Neutrophil (primary cell): Measurements from ENCODE around the gene LYPD6B.

Source experiments
- H3K27ac ChIP-seq: fragments of 200-600 bp; sonication (generic); 2 replicates; pipeline ENCODE4 v1.5.1; 2016; ENCODE audit warnings: mild to moderate bottlenecking, moderate library complexity
- H3K27me3 ChIP-seq: fragments of 200-600 bp; sonication (generic); 2 replicates; pipeline ENCODE4 v1.6.0; 2016; ENCODE audit warnings: mild to moderate bottlenecking
- H3K36me3 ChIP-seq: fragments of 200-600 bp; sonication (generic); 2 replicates; pipeline ENCODE4 v1.5.1; 2017
- H3K4me1 ChIP-seq, 2 experiments: fragments of 200-600 bp in 1 of 2; sonication (generic) in 1 of 2; 1 replicate in 1 of 2; 2 replicates in 1 of 2; pipeline versions ENCODE4 v1.5.1 to v1.6.1; 2013 to 2016; ENCODE audit warnings: low read depth in 1 of 2, low read length in 1 of 2, mild to moderate bottlenecking in 1 of 2, moderate library complexity in 1 of 2; ENCODE audit not compliant: control insufficient read depth in 1 of 2, insufficient read depth in 1 of 2
- H3K4me3 ChIP-seq, 2 experiments: fragments of 200-600 bp in 1 of 2; sonication (generic) in 1 of 2; 1 replicate in 1 of 2; 2 replicates in 1 of 2; pipeline ENCODE4 v1.5.1; 2013 to 2016; ENCODE audit warnings: low read depth in 1 of 2, low read length in 1 of 2, mild to moderate bottlenecking in 1 of 2, moderate library complexity in 1 of 2
- H3K9me3 ChIP-seq: fragments of 200-600 bp; sonication (generic); 2 replicates; pipeline ENCODE4 v1.5.1; 2016
- TF ChIP-seq, protein P1 (sequence below): fragments of 200-600 bp; sonication (generic); IDR thresholded peaks from 2 replicates; pipeline ENCODE4 v1.5.1; 2016; ENCODE audit warnings: antibody characterized with exemption

LYPD6B gene

GRCh38 chr2:148994341-148994740 is 44.2 kb upstream of the LYPD6B start:
- H3K4me1 ChIP-seq: peaks cover 0 to 2% of the 10 kb centered on the region in 2 experiments
- TF ChIP-seq, protein P1, sequence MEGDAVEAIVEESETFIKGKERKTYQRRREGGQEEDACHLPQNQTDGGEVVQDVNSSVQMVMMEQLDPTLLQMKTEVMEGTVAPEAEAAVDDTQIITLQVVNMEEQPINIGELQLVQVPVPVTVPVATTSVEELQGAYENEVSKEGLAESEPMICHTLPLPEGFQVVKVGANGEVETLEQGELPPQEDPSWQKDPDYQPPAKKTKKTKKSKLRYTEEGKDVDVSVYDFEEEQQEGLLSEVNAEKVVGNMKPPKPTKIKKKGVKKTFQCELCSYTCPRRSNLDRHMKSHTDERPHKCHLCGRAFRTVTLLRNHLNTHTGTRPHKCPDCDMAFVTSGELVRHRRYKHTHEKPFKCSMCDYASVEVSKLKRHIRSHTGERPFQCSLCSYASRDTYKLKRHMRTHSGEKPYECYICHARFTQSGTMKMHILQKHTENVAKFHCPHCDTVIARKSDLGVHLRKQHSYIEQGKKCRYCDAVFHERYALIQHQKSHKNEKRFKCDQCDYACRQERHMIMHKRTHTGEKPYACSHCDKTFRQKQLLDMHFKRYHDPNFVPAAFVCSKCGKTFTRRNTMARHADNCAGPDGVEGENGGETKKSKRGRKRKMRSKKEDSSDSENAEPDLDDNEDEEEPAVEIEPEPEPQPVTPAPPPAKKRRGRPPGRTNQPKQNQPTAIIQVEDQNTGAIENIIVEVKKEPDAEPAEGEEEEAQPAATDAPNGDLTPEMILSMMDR: no peak
- no peaks in the 10 kb centered on the region for H3K9me3 ChIP-seq
- peaks cover 16% of the 10 kb centered on the region for H3K27me3 ChIP-seq
- H3K4me3 ChIP-seq: no peak overlapping the region
- no peak overlapping the region for H3K27ac ChIP-seq
- H3K36me3 ChIP-seq: no peaks in the 10 kb centered on the region

GRCh38 chr2:148996805-148997204 is 41.7 kb upstream of the LYPD6B start:
- no peaks in the 10 kb centered on the region for H3K36me3 ChIP-seq
- H3K9me3 ChIP-seq: no peaks in the 10 kb centered on the region
- peaks cover 37% of the 10 kb centered on the region for H3K27me3 ChIP-seq
- H3K4me3 ChIP-seq: no peak overlapping the region
- no peak overlapping the region for H3K27ac ChIP-seq
- TF ChIP-seq, protein P1: no peak
- H3K4me1 ChIP-seq: no peaks in the 10 kb centered on the region

DNA sequence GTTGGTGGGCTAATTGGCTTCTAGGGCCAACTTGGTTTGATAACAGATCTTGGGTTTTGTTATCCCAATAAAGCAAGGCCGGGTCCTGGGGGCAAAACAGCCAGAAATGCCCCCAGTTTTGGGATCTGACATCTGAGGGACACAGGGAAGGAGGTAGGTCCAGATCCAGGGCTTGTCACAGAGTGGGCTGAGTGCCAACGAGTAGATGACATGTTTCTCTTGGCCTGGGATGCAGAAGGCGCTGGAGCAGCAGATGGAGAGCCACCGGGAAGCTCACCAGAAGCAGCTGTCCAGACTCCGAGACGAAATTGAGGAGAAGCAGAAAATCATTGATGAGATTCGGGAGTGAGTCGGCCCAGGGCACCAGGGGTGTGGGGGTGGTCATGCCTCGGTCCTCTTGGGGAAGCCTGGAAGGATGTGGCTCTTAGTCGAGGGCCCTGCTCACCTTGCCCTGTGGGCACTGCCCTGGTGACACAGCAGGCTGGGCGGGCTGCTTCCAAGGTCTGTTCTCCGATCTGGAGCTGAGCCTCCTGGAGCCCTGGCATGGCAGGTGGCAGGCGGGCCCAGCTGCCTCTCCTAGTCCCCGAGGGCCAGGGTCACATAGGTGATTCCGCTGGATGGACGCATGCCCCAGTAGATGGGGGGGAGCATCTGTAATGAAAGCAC is 40.2 kb upstream of the LYPD6B start:
- Histone ChIP-seq H3K27me3 (peaks cover 37% of the 10 kb centered on the region), H3K36me3 (no peaks in the 10 kb centered on the region), H3K4me3 (no peak overlapping the region), H3K27ac (no peak overlapping the region), H3K9me3 (no peaks in the 10 kb centered on the region), H3K4me1 (no peaks in the 10 kb centered on the region)
- TF ChIP-seq, protein P1: no peak

- Histone ChIP-seq H3K4me3 (no peak overlapping the region), H3K36me3 (no peaks in the 10 kb centered on the region), H3K27ac (no peak overlapping the region), H3K4me1 (no peaks in the 10 kb centered on the region), H3K27me3 (peaks cover 37% of the 10 kb centered on the region), H3K9me3 (no peaks in the 10 kb centered on the region)
- TF ChIP-seq, protein P1: no peak
These were observed 39.7 kb upstream of the LYPD6B start for GRCh38 chr2:148998831-148999200.

DNA sequence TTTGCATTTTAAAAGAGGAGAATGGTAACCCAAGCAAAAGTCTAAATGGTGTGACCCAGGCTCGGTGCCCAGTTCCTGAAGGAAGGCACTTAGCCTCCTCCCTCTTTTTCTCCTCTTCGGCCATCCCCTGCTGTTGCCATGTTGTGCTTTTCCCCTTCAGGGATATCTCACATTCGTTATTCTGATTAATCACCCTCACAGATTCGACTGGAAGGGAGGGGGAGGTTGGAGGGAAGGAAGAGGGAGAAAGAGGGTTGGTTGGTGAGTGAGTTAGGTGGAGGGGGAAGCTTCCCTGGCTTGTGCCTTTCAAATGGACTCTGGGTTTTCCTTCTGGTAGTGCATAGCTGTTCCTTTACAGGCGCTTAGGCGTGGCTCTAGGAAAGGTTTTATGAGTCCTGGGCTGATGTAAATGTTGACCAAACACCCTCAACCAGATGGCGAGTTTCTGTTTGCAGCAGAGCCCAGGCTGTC is 39.0 kb upstream of the LYPD6B start:
- Histone ChIP-seq H3K36me3 (no peaks in the 10 kb centered on the region), H3K27ac (no peak overlapping the region), H3K27me3 (peaks cover 37% of the 10 kb centered on the region), H3K4me3 (no peak overlapping the region), H3K4me1 (no peaks in the 10 kb centered on the region), H3K9me3 (no peaks in the 10 kb centered on the region)
- TF ChIP-seq, protein P1: no peak
